IMR-90 (cell line): ENCODE measurements around the gene OR2A7. TPM values are rescaled to one million over a fixed set of nuclear protein-coding genes. Genes with fewer than 3 reads are reported as not detected.
"Not testable (repeated sequence)": the region's sequence is repeated elsewhere in the genome, so short reads cannot be mapped to it uniquely, and the experiment has no call there.

ENCODE experiments used
- ATAC-seq: fragments of 200-7000 bp; cut with Tn5 transposase; 2 replicates; pipeline ENCODE4 v1.9.1; 2020; ENCODE audit warnings: low read depth, mild to moderate bottlenecking, moderate library complexity
- BruUV-seq: library from RNA; stranded (reverse); fragments of 400-500 nt; replicated peaks from 2 replicates; lab custom pipeline; 2021; lab: Mats Ljungman, UMichigan
- CTCF ChIA-PET: fragments of 300-600 bp; formaldehyde crosslinking; extraction: SDS; loops from one replicate; lab custom pipeline; 2021; ENCODE audit warnings: antibody characterized with exemption; lab: Yijun Ruan, JAX
- POLR2A ChIA-PET: fragments of 300-600 bp; sonication (Branson Sonifier 250); formaldehyde crosslinking; loops from one replicate; lab custom pipeline; 2022; ENCODE audit warnings: antibody characterized with exemption; ENCODE audit not compliant: unreplicated experiment; lab: Charles Lee
- DNase-seq: peaks from one replicate; pipeline ENCODE4 v3.0.0; 2013
- H2AFZ ChIP-seq: replicated peaks from 2 replicates; pipeline ENCODE3; 2013; ENCODE audit warnings: low read length, mild to moderate bottlenecking; ENCODE audit not compliant: poor library complexity
- H2AK5ac ChIP-seq: 2 replicates; pipeline ENCODE4 v1.6.1; 2013; ENCODE audit warnings: low read depth, low read length, inconsistent platforms
- H2AK9ac ChIP-seq: replicated peaks from 2 replicates; pipeline ENCODE3; 2013; ENCODE audit warnings: mild to moderate bottlenecking, low read depth, low read length, moderate library complexity; ENCODE audit not compliant: poor library complexity
- H2BK120ac ChIP-seq: 2 replicates; pipeline ENCODE4 v1.6.1; 2013; ENCODE audit warnings: low read depth, low read length, inconsistent platforms
- H2BK15ac ChIP-seq: 3 replicates; pipeline ENCODE4 v1.6.1; 2013; ENCODE audit warnings: low read depth, low read length, inconsistent platforms
- H2BK20ac ChIP-seq: 2 replicates; pipeline ENCODE4 v1.6.1; 2013; ENCODE audit warnings: low read depth, mild to moderate bottlenecking, inconsistent platforms, low read length, moderate library complexity
- H2BK5ac ChIP-seq: 2 replicates; pipeline ENCODE4 v1.6.1; 2013; ENCODE audit warnings: mild to moderate bottlenecking, low read depth, low read length, inconsistent platforms; ENCODE audit not compliant: poor library complexity, severe bottlenecking
- H3K14ac ChIP-seq: replicated peaks from 2 replicates; pipeline ENCODE4 v1.6.1; 2013; ENCODE audit warnings: low read depth, low read length, inconsistent platforms
- H3K18ac ChIP-seq: 2 replicates; pipeline ENCODE4 v1.6.1; 2013; ENCODE audit warnings: low read depth, low read length, control low read depth
- H3K23ac ChIP-seq: 2 replicates; pipeline ENCODE4 v1.6.1; 2013; ENCODE audit warnings: low read depth, low read length, inconsistent platforms
- H3K27ac ChIP-seq: 2 replicates; pipeline ENCODE4 v1.5.1; 2013; ENCODE audit warnings: mild to moderate bottlenecking, control low read depth, low read length; ENCODE audit not compliant: insufficient read depth
- H3K27me3 ChIP-seq: 2 replicates; pipeline ENCODE4 v1.6.1; 2013; ENCODE audit warnings: low read length; ENCODE audit not compliant: control insufficient read depth, insufficient read depth
- H3K36me3 ChIP-seq: 2 replicates; pipeline ENCODE4 v1.6.1; 2013; ENCODE audit warnings: low read length, mixed read lengths; ENCODE audit not compliant: control insufficient read depth, insufficient read depth
- H3K4ac ChIP-seq: 2 replicates; pipeline ENCODE4 v1.6.1; 2013; ENCODE audit warnings: low read depth, low read length, inconsistent platforms
- H3K4me1 ChIP-seq: 2 replicates; pipeline ENCODE4 v1.6.1; 2013; ENCODE audit warnings: low read length, mixed read lengths; ENCODE audit not compliant: control insufficient read depth, insufficient read depth
- H3K4me2 ChIP-seq: 2 replicates; pipeline ENCODE4 v1.6.1; 2013; ENCODE audit warnings: low read depth, mild to moderate bottlenecking, control low read depth, low read length, moderate library complexity
- H3K4me3 ChIP-seq: 2 replicates; pipeline ENCODE4 v1.5.1; 2013; ENCODE audit warnings: low read depth, mild to moderate bottlenecking, control low read depth, low read length, moderate library complexity; ENCODE audit not compliant: insufficient read depth
- H3K56ac ChIP-seq: 2 replicates; pipeline ENCODE4 v1.6.1; 2013; ENCODE audit warnings: low read length, inconsistent platforms; ENCODE audit not compliant: insufficient read depth; ENCODE audit errors: extremely low read depth
- H3K79me1 ChIP-seq, 2 experiments: 2 replicates each; pipeline ENCODE4 v1.6.1; 2013; ENCODE audit warnings: low read length in 2 of 2, inconsistent platforms in 1 of 2, low read depth in 1 of 2
- H3K9ac ChIP-seq: 2 replicates; pipeline ENCODE4 v1.6.1; 2013; ENCODE audit warnings: low read depth, low read length, control low read depth
- H3K9me1 ChIP-seq: 2 replicates; pipeline ENCODE4 v1.6.1; 2013; ENCODE audit warnings: low read length, inconsistent platforms; ENCODE audit not compliant: insufficient read depth
- H3K9me3 ChIP-seq: 2 replicates; pipeline ENCODE4 v1.6.1; 2013; ENCODE audit warnings: low read length; ENCODE audit not compliant: control insufficient read depth, insufficient read depth
- H4K20me1 ChIP-seq: 2 replicates; pipeline ENCODE4 v1.6.1; 2013; ENCODE audit warnings: low read length, inconsistent platforms; ENCODE audit not compliant: insufficient read depth
- H4K5ac ChIP-seq: 2 replicates; pipeline ENCODE4 v1.6.1; 2013; ENCODE audit warnings: mild to moderate bottlenecking, low read depth, low read length, control low read depth
- H4K8ac ChIP-seq, 2 experiments: 2 replicates each; pipeline ENCODE4 v1.6.1; 2013; ENCODE audit warnings: low read depth in 2 of 2, low read length in 2 of 2, control low read depth in 1 of 2, inconsistent platforms in 1 of 2
- H4K91ac ChIP-seq: 2 replicates; pipeline ENCODE4 v1.6.1; 2013; ENCODE audit warnings: low read depth, low read length, inconsistent platforms; ENCODE audit not compliant: insufficient read depth
- dilution Hi-C: fragments of 300-500 bp; cut with HindIII; formaldehyde crosslinking; loops from one replicate; pipeline ENCODE4 v1.14.3; 2018; ENCODE audit warnings: low sequenced_read_pairs; ENCODE audit not compliant: unreplicated experiment
- in situ Hi-C: fragments of 300-500 bp; cut with MboI; formaldehyde crosslinking; loops from 3 replicates; pipeline ENCODE4 v1.14.3; 2019; ENCODE audit warnings: low sequenced_read_pairs, inconsistent platforms, mixed read lengths
- intact Hi-C: fragments of 100-400 bp; cut with micrococcal nuclease; formaldehyde crosslinking; loops from 2 replicates; pipeline ENCODE4 v1.10.0; 2022
- polyA plus RNA-seq, 3 experiments: library from polyadenylated mRNA; depleted of rRNA; stranded (reverse); fragments of >200 nt; gene quantifications; 2 replicates each; pipeline ENCODE4 v1.2.3, GENCODE V29; 2012; ENCODE audit warnings: low replicate concordance in 1 of 3
- total RNA-seq: library from RNA; depleted of rRNA; stranded (reverse); fragments of >200 nt; gene quantifications from 2 replicates; pipeline ENCODE4 v1.2.3, GENCODE V29; 2012; rRNA removed

The OR2A7 gene
- total and polyA plus RNA-seq, 2 of the 4 experiments (the other 2 are of a cell fraction): not detected

DNA sequence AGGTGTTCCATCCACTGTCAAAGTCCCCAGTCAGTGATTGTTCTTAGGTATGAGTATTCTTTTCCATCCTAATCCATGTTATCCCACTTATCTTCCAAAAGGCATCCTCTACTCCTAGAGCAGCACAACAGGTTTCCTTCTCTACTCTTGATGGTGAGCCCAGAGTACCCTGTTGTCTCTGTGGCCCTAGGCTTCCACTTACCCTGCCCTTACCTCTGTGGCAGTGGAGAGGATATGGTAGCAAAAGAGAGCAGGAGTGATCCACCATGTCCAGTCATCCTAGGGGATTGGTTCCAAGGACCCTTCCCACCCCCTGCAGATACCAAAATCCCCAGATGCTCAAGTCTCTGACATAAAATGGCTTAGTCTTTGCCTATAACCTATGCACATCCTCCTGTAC, 47.4 kb downstream of the OR2A7 start:
- H4K91ac ChIP-seq, H2AK9ac ChIP-seq, H3K14ac ChIP-seq, H2BK20ac ChIP-seq, H3K23ac ChIP-seq, intact Hi-C loops, H3K18ac ChIP-seq, H3K4me1 ChIP-seq, H3K27ac ChIP-seq, H4K5ac ChIP-seq, H2BK5ac ChIP-seq, H4K20me1 ChIP-seq, H3K9ac ChIP-seq, H3K56ac ChIP-seq, H4K8ac ChIP-seq, CTCF ChIA-PET, H2AFZ ChIP-seq, H3K4ac ChIP-seq, ATAC-seq, H3K27me3 ChIP-seq, H3K4me3 ChIP-seq, POLR2A ChIA-PET, H3K4me2 ChIP-seq, H2BK15ac ChIP-seq, H3K9me1 ChIP-seq, BruUV-seq, H3K36me3 ChIP-seq, H3K9me3 ChIP-seq, H3K79me1 ChIP-seq, DNase-seq, dilution Hi-C loops, in situ Hi-C loops, H2BK120ac ChIP-seq, H2AK5ac ChIP-seq: not testable (repeated sequence)

Other genes with a start within 250 kb of the OR2A7 start
- gene OR2A5, start 215.8 kb downstream of the OR2A7 start, total RNA-seq: not detected in 2 replicates
- gene OR2A5, start 215.8 kb downstream of the OR2A7 start, polyA plus RNA-seq (2012; rRNA removed): not detected in 2 replicates
- not detected in 2 replicates for gene OR2A25, start 195.0 kb downstream of the OR2A7 start, total RNA-seq
- not detected in 2 replicates for gene OR2A25, start 195.0 kb downstream of the OR2A7 start, polyA plus RNA-seq (2012; rRNA removed)
- not detected in 2 replicates for gene OR2A12, start 178.5 kb downstream of the OR2A7 start, total RNA-seq
- gene OR2A12, start 178.5 kb downstream of the OR2A7 start, polyA plus RNA-seq (2012; rRNA removed): not detected in 2 replicates
- not detected in 2 replicates for gene OR2A2, start 155.2 kb downstream of the OR2A7 start, total RNA-seq
- not detected in 2 replicates for gene OR2A2, start 155.2 kb downstream of the OR2A7 start, polyA plus RNA-seq (2012; rRNA removed)
- gene OR2A14, start 141.6 kb downstream of the OR2A7 start, total RNA-seq: not detected in 2 replicates
- not detected in 2 replicates for gene OR2A14, start 141.6 kb downstream of the OR2A7 start, polyA plus RNA-seq (2012; rRNA removed)
- gene CTAGE4, start 81.3 kb downstream of the OR2A7 start, total RNA-seq: not detected in 2 replicates
- 0.03 TPM in 1 of 2 replicates, not detected in the other for gene CTAGE4, start 81.3 kb downstream of the OR2A7 start, polyA plus RNA-seq (2012; rRNA removed)
- not detected in 2 replicates for gene ARHGEF35, start 69.0 kb downstream of the OR2A7 start, total RNA-seq
- not detected in 2 replicates for gene ARHGEF35, start 69.0 kb downstream of the OR2A7 start, polyA plus RNA-seq (2012; rRNA removed)
- not detected in 2 replicates for gene OR2A42, start 25.2 kb downstream of the OR2A7 start, total RNA-seq
- gene OR2A42, start 25.2 kb downstream of the OR2A7 start, polyA plus RNA-seq (2012; rRNA removed): not detected in 2 replicates
- not detected in 2 replicates for gene CTAGE8, start 4.5 kb upstream of the OR2A7 start, total RNA-seq
- gene CTAGE8, start 4.5 kb upstream of the OR2A7 start, polyA plus RNA-seq (2012; rRNA removed): not detected in 2 replicates
- gene OR2A1, start 47.6 kb upstream of the OR2A7 start, total RNA-seq: not detected in 2 replicates
- not detected in 2 replicates for gene OR2A1, start 47.6 kb upstream of the OR2A7 start, polyA plus RNA-seq (2012; rRNA removed)
- gene ARHGEF5, start 90.6 kb upstream of the OR2A7 start, total RNA-seq: under 0.01 TPM in 2 replicates
- 0.10 and 0.19 TPM in 2 replicates for gene ARHGEF5, start 90.6 kb upstream of the OR2A7 start, polyA plus RNA-seq (2012; rRNA removed)
- gene NOBOX, start 138.9 kb upstream of the OR2A7 start, total RNA-seq: not detected in 2 replicates
- not detected in 2 replicates for gene NOBOX, start 138.9 kb upstream of the OR2A7 start, polyA plus RNA-seq (2012; rRNA removed)